ENCODE results near the gene CDK7.

Gene CDK7

DNA sequence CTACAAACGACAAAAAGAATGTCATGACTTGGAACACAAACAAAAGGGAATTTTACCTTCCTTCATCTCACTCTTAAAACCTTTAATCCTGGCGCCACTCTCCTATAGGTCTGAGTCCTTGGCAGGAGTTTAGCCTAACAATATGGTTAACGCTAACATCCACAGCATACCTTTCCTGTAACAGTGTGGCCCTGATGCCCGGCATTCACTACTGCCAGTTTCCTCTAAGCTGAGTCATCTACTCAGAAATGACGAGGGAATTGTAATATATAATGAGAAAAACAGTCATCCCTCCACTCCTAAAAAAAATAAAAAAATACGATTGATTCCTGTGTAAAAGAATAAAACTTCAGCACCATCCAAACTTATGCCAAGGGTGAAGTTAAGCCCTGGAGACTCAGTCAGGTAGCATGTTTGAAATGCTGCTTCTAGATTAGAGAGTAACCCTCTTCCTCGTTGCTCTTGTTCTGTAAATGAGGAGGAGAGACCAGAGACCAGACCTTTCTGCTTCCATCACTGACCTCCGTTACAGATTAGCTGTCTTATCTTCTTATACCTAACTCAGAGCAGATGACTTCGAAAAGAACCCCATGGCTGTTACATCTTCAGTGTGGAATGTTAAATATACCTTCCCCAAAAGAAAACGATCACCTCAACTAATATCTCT, 60.5 kb downstream of the CDK7 start:
- peak; percentile 37 for DNase-seq

DNA sequence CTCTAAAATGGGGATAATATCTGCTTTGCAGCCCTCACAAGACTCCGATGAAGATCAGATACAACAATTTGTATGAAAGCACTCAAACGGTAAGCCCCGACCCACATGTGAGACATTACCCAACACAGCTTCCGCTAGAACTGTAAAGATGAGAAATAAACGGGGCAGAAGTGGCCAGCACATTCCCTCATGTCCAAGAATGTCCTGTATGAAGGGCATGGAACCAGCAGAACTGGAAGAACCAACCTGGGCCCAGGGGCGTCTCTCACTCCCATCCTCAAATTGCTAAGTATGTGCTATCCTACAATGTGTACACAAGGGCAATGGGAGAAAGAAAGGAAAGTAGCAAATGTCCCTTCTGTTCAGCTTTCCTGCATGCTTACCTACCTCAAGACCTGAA, 64.9 kb downstream of the CDK7 start:
- DNase-seq = no peak

DNA sequence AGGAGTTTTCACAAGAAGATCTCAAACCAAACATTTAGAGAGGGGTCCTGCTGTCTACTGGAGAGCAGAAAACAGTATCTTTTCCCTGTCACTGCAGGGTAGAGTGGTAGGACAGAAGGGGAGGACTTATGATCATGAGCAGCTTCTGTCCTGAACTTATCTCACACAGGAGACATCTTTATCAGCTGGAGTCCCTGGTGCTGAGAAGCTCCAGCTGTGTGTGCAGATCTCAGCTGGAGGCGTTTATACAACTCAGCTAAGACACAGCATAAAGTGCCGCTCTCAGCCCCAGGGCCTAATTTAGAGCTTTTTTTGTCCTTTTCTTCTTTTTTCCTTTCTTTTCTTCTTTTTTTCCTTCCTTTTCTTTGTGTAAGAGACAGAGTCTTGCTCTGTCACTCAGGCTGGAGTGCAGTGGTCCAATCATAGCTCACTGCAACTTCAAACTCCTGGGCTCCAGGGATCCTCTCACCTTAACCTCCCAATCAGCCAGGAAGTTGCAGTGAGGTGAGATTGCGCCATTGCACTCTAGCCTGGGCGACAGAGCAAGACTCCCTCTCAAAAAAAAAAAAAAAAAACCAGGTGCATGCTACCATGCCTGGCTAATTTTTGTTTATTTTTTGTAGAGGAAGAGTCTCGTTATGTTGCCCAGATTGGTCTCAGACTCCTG, 66.0 kb downstream of the CDK7 start:
- no peak for DNase-seq

DNA sequence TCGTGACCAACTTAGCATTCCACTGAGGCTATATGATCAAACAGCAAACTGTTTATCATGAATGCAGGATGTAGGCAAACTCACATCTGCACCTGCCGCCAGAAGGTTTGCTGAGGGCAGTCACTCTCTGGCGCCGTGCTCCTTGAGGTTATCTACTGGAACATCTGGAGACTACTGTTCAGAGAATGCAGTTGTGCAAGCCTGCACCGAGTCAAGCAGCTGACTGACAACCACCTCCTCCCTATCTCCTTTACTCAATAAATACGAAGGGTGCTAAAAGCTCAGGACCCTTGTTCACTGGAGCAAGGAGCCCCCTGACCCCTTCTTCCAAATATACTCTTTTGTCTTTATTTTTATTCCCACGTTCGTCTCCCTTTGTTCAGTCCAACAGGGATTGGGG, 70.8 kb downstream of the CDK7 start:
- no peak for DNase-seq

DNA sequence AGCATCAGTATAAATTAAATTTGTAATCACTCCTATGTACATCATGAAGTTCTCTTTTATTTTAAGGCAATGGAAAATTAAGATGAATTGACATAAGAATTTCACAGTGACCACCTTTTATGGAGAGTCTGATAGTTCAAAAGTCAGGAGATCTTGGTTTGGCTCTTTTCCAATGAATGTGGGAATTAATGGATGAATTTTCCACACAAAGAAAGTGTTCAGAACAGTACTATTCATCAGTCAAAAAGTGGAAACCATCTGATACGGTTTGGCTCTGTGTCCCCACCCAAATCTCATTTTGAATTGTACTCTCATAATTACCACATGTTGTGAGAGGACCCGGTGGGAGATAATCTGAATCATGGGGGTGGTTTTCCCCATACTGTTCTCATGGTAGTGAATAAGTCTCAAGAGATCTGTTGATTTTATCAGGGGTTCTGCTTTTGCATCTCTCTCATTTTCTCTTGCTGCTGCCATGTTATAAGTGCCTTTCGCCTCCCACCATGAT, 73.4 kb downstream of the CDK7 start:
- DNase-seq = peak; percentile 37

DNA sequence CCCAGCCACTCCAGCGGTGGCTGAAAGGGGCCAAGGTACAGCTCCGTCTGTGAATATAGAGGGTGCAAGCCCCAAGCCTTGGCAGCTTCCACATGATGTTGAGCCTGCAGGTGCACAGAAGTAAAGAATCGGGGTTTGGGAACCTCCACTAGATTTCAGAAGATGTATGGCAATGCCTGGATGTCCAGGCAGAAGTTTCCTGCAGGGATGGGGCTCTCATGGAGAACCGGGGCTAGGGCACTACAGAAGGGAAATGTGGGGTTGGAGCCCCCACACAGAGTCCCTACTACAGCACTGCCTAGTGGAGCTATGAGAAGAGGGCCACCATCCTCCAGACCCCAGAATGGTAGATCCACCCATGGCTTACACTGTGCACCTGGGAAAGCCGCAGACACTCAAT, 74.7 kb downstream of the CDK7 start:
- no peak for DNase-seq

DNA sequence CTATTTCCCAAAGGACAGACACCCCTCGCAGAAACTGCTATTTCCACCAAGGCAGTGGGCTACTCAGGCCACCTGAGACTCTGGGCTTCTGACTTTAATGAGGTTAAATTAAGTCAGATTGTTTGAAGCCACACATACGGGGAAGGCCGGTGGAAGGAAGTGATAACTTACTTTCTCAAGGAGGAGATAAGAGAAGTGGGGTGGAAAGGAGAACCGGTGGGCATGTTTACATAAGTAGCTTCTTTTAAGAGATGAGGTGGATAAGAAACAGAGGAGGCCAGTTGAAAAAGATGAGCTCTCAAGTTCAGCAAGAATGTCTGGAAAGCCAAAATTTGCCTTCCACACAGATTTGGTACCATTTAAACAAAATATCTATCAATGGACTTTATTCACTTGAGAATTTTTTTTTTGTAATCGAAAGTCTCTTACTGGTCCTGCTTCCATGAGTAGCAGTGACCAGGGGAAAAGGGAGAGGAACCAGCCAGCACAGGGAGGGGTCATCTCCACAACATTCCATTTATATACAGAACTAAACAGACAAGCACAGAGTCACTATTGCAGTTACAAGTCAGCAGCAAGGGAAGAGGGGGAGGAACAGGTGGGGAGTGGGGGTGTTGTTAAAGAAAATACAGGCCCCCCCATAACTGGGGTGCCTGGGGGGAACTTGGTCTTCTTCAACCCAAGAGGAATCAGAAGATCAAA, 77.9 kb downstream of the CDK7 start:
- no peak for DNase-seq

DNA sequence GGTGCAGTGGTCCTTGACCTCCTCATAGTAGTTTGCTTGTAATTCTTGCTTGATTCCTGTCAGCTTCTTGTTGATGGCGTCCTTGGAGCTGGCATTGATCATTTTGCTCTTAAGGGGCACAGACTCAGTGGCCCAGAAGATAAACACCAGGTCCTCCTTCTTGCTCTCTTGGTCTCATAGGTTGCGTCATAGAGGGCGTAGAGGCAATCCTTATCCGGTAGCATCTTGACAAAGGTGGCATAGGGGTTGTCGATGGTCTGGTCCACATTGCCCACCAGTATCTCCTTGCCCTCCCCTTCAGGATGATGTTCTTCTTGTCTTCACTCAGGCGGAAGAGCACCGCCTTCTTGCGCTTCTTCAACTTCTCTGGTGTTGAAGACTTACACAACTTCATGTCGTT, 78.7 kb downstream of the CDK7 start:
- no peak for DNase-seq

DNA sequence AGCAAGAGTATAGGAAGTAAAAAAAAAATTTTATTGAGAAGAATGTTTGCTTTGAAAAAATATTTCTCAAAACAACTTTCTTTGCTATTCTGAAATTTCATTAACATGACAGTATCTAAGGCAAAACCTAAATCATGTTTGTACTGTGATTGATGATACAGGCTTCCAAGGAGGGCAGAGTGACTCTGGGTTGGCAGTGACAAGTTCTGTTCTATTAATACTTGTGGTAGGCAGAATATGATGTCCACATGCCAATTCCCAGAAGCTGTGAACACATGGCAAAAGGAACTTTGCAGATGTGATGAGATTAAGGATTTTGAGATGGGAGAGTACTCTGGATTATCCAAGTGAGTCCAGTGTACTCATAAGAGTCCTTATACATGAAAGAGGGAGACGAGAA, 81.3 kb downstream of the CDK7 start:
- DNase-seq = no peak

DNA sequence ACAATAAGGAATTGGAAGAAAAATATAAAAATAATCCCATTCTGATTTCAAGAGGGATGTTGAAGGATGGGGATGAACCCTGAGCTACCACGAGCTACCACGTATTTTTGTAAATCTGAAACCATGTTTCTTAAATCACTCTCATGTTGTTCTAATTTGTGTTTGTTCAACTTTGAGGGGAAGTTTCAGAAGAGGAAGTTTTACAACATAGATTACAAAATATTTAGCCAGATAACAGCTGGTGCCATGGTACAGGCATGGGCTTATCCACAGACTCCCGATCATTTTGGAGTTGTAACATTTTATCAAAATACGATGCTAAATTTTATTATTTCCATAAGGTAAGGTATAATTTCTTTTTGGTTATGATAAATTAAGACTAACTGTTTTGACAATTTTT, 82.7 kb downstream of the CDK7 start:
- no peak for DNase-seq

DNA sequence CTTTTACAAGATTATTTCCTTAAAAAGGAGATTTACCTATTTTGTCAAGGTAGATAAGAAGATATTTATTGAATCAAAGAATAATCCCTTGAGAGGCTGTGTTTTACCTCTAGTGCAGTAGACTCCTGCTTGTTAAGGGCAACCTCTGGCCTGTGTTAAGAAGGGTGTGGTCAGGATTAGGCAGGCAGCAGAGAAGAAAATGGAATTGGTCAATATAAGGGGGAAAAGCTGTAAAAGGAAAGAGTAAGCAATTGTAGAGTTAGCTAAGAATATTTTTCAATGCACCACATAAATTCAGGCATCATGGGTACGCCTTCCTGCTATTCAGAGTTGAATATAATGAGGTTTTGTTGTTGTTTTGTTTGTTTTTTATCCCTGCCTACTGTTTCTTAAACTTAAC, 91.7 kb downstream of the CDK7 start:
- no peak for DNase-seq

Measured in activated CD4-positive, alpha-beta T cell treated with anti-CD3 and anti-CD28 coated beads, Interleukin-2, Interleukin-6, amounts not matched to agents 100 ng/mL and 50 ng/mL, durations not matched to agents 16 hours and 8 hours (primary cell).